Measurements from ENCODE around the gene FCN2. TPM values are rescaled to one million over a fixed set of nuclear protein-coding genes. Genes with fewer than 3 reads are reported as not detected.

Gene FCN2
- total RNA-seq, 5 donors from 2014 or later (not counting 1 experiment from before 2014, with no cell fraction given): not detected

- WGBS (ENCODE audit: insufficient coverage): 78% methylated on average over 10 of the region's 10 CpGs
- H3K36me3 Mint-ChIP-seq: no peaks in the 10 kb centered on the region
- H3K9me3 ChIP-seq: no peaks in the 10 kb centered on the region
- H3K36me3 ChIP-seq (ENCODE audit: control insufficient read depth in 2 of 2, extremely low read depth in 1 of 2, insufficient read depth in 1 of 2, low read length in 1 of 2): no peaks in the 10 kb centered on the region
- no peaks in the 10 kb centered on the region for H3K4me1 ChIP-seq (ENCODE audit: control insufficient read depth in 1 of 2, extremely low read depth in 1 of 2, insufficient read depth in 2 of 2, low read length in 2 of 2)
- ChIA-PET CTCF (no interaction called here), POLR2A (no interaction called here)
- H3K27ac ChIP-seq (ENCODE audit: low read length): no peak overlapping the region
- H3K27ac Mint-ChIP-seq: no peak overlapping the region
- DNase-seq (no peak), ATAC-seq (replicated peaks in 1 of 4) (no peak)
- peaks cover 0 to 23% of the 10 kb centered on the region in 2 experiments for H3K27me3 ChIP-seq (replicated peaks in 1 of 2; ENCODE audit: control insufficient read depth in 2 of 2, extremely low read depth in 1 of 2, insufficient read depth in 2 of 2, low read length in 1 of 2)
- no peak overlapping the region for H3K4me3 ChIP-seq (ENCODE audit: control insufficient read depth in 1 of 2, extremely low read depth in 1 of 2, low read length in 1 of 2)
- H3K27me3 Mint-ChIP-seq: peaks cover 8 to 10% of the 10 kb centered on the region in 2 donors
- no peaks in the 10 kb centered on the region for H3K4me1 Mint-ChIP-seq
- peaks cover 4 to 21% (median 7%) of the 10 kb centered on the region in 3 donors for H3K9me3 Mint-ChIP-seq
- no peak overlapping the region for H3K4me3 Mint-ChIP-seq
These were observed 38.0 kb downstream of the FCN2 start for GRCh38 chr9:134918646-134919045.

- peaks cover 0 to 21% of the 10 kb centered on the region in 2 experiments for H3K27me3 ChIP-seq (replicated peaks in 1 of 2; ENCODE audit: control insufficient read depth in 2 of 2, extremely low read depth in 1 of 2, insufficient read depth in 2 of 2, low read length in 1 of 2)
- H3K4me3 ChIP-seq (ENCODE audit: control insufficient read depth in 1 of 2, extremely low read depth in 1 of 2, low read length in 1 of 2): no peak overlapping the region
- Mint-ChIP-seq H3K36me3 (no peaks in the 10 kb centered on the region), H3K4me1 (no peaks in the 10 kb centered on the region), H3K4me3 (no peak overlapping the region), H3K9me3 (peaks cover 4 to 21% (median 7%) of the 10 kb centered on the region in 3 donors), H3K27me3 (peaks cover 8 to 10% of the 10 kb centered on the region in 2 donors), H3K27ac (no peak overlapping the region)
- CTCF ChIA-PET: no interaction called here
- DNase-seq: no peak
- ATAC-seq (replicated peaks in 1 of 4): no peak
- H3K27ac ChIP-seq (ENCODE audit: low read length): no peak overlapping the region
- H3K9me3 ChIP-seq: no peaks in the 10 kb centered on the region
- H3K4me1 ChIP-seq (ENCODE audit: control insufficient read depth in 1 of 2, extremely low read depth in 1 of 2, insufficient read depth in 2 of 2, low read length in 2 of 2): no peaks in the 10 kb centered on the region
- no peaks in the 10 kb centered on the region for H3K36me3 ChIP-seq (ENCODE audit: control insufficient read depth in 2 of 2, extremely low read depth in 1 of 2, insufficient read depth in 1 of 2, low read length in 1 of 2)
- WGBS (ENCODE audit: insufficient coverage): 96% methylated on average over 3 of the region's 3 CpGs
- POLR2A ChIA-PET: no interaction called here
These were observed 38.7 kb downstream of the FCN2 start for GRCh38 chr9:134919303-134919702.

DNA sequence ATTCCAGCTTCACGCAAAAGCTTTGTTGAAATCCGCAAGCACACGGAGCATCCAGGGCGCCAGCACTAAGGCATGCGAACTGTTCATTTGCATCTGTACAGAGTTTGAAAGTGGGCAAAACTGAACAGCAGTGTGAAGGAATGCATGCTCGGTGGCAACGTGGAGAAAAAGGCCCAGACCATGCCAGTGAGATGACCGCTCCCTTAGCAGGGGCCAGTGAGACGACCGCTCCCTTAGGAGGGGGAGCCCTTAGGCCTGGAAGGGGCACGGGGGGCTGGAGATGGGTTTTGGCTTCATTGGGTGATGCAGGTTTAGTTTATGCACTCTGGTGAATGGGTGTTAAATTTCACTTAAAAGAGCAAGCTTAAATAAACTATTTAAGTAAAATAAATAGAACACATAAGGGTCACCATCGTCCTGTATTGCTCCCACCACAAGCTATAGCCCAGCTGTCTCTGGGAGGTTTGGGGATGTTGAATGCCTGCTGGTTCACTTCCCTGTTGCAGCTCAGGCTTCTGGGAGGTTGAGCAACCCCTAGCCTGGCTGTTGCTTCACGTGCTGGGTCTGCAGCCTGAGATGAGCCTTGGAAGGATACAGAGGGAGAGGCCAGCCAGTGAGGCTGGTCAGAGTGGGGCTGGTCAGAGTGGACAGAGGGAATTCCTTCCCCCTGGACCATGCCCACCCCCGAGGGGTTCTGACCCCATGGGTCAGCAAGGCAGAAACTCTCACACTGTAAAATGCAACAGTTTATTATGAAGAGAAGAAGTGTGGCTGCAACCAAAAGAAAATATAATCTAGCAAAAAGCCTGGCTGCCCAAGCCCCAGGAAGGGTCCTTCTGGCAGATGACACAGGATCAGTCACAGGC lies 41.7 kb downstream of the FCN2 start:
- Histone ChIP-seq H3K27me3 (replicated peaks in 1 of 2; ENCODE audit: control insufficient read depth in 2 of 2, extremely low read depth in 1 of 2, insufficient read depth in 2 of 2, low read length in 1 of 2) (peaks cover 0 to 5% of the 10 kb centered on the region in 2 experiments), H3K9me3 (no peaks in the 10 kb centered on the region), H3K36me3 (ENCODE audit: control insufficient read depth in 2 of 2, extremely low read depth in 1 of 2, insufficient read depth in 1 of 2, low read length in 1 of 2) (no peaks in the 10 kb centered on the region), H3K4me1 (ENCODE audit: control insufficient read depth in 1 of 2, extremely low read depth in 1 of 2, insufficient read depth in 2 of 2, low read length in 2 of 2) (no peaks in the 10 kb centered on the region), H3K27ac (ENCODE audit: low read length) (no peak overlapping the region), H3K4me3 (ENCODE audit: control insufficient read depth in 1 of 2, extremely low read depth in 1 of 2, low read length in 1 of 2) (no peak overlapping the region)
- Mint-ChIP-seq H3K9me3 (peaks cover 4 to 21% (median 7%) of the 10 kb centered on the region in 3 donors), H3K4me1 (no peaks in the 10 kb centered on the region), H3K36me3 (no peaks in the 10 kb centered on the region), H3K4me3 (no peak overlapping the region), H3K27ac (no peak overlapping the region), H3K27me3 (peaks cover 0 to 4% of the 10 kb centered on the region in 2 donors)
- ChIA-PET CTCF (no interaction called here), POLR2A (no interaction called here)
- 85% methylated on average over 9 of the region's 14 CpGs for WGBS (ENCODE audit: insufficient coverage)
- peak in 1 of 35 experiments; percentile 21 for DNase-seq
- no peak for ATAC-seq (replicated peaks in 1 of 4)

GRCh38 chr9:134922932-134923240 lies 42.3 kb downstream of the FCN2 start:
- ATAC-seq (replicated peaks in 1 of 4): no peak
- H3K4me3 Mint-ChIP-seq: no peak overlapping the region

DNA sequence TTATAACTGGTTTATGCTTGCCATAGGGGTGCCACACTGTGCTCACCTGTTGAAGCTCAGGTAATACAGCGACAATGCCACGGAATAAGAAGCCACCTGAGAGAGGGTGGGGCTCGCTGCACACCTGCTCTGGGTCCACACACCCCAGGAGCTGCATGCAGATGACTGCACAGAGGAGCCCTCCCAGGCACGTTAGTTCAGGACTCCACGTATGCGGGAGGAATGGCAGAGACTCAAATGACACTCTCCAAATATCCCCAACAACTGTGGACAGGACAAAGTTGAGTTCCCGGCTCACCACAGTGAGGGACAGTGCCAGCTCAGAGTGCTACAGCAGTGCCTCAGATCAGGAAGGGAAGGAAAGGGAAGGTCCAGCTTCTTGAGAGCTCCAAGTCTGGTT lies 42.9 kb downstream of the FCN2 start:
- DNase-seq (no peak), ATAC-seq (replicated peaks in 1 of 4) (no peak)
- H3K27me3 Mint-ChIP-seq: peaks cover 0 to 1% of the 10 kb centered on the region in 2 donors
- no peak overlapping the region for H3K4me3 Mint-ChIP-seq
- H3K27ac Mint-ChIP-seq: no peak overlapping the region
- CTCF ChIA-PET: no interaction called here
- H3K9me3 Mint-ChIP-seq: peaks cover 4 to 20% (median 7%) of the 10 kb centered on the region in 3 donors
- H3K36me3 Mint-ChIP-seq: no peaks in the 10 kb centered on the region
- Histone ChIP-seq H3K4me3 (ENCODE audit: control insufficient read depth in 1 of 2, extremely low read depth in 1 of 2, low read length in 1 of 2) (no peak overlapping the region), H3K27ac (ENCODE audit: low read length) (no peak overlapping the region), H3K9me3 (no peaks in the 10 kb centered on the region), H3K36me3 (ENCODE audit: control insufficient read depth in 2 of 2, extremely low read depth in 1 of 2, insufficient read depth in 1 of 2, low read length in 1 of 2) (no peaks in the 10 kb centered on the region), H3K4me1 (ENCODE audit: control insufficient read depth in 1 of 2, extremely low read depth in 1 of 2, insufficient read depth in 2 of 2, low read length in 2 of 2) (no peaks in the 10 kb centered on the region), H3K27me3 (replicated peaks in 1 of 2; ENCODE audit: control insufficient read depth in 2 of 2, extremely low read depth in 1 of 2, insufficient read depth in 2 of 2, low read length in 1 of 2) (no peaks in the 10 kb centered on the region)
- no peaks in the 10 kb centered on the region for H3K4me1 Mint-ChIP-seq
- POLR2A ChIA-PET: no interaction called here
- 81% methylated on average over 7 of the region's 7 CpGs for WGBS (ENCODE audit: insufficient coverage)

More at GRCh38 chr9:134922932-134923240, 42.3 kb downstream of the FCN2 start:
- H3K4me1 Mint-ChIP-seq: no peaks in the 10 kb centered on the region
- DNase-seq: peak in 1 of 35 experiments; percentile 19
- Histone ChIP-seq H3K9me3 (no peaks in the 10 kb centered on the region), H3K27me3 (replicated peaks in 1 of 2; ENCODE audit: control insufficient read depth in 2 of 2, extremely low read depth in 1 of 2, insufficient read depth in 2 of 2, low read length in 1 of 2) (peaks cover 0 to 1% of the 10 kb centered on the region in 2 experiments), H3K4me1 (ENCODE audit: control insufficient read depth in 1 of 2, extremely low read depth in 1 of 2, insufficient read depth in 2 of 2, low read length in 2 of 2) (no peaks in the 10 kb centered on the region), H3K4me3 (ENCODE audit: control insufficient read depth in 1 of 2, extremely low read depth in 1 of 2, low read length in 1 of 2) (no peak overlapping the region), H3K36me3 (ENCODE audit: control insufficient read depth in 2 of 2, extremely low read depth in 1 of 2, insufficient read depth in 1 of 2, low read length in 1 of 2) (no peaks in the 10 kb centered on the region), H3K27ac (ENCODE audit: low read length) (no peak overlapping the region)
- no peak overlapping the region for H3K27ac Mint-ChIP-seq
- ChIA-PET POLR2A (no interaction called here), CTCF (no interaction called here)
- peaks cover 4 to 21% (median 7%) of the 10 kb centered on the region in 3 donors for H3K9me3 Mint-ChIP-seq
- H3K36me3 Mint-ChIP-seq: no peaks in the 10 kb centered on the region
- peaks cover 0 to 4% of the 10 kb centered on the region in 2 donors for H3K27me3 Mint-ChIP-seq
- 80% methylated on average over 9 of the region's 9 CpGs for WGBS (ENCODE audit: insufficient coverage)

DNA sequence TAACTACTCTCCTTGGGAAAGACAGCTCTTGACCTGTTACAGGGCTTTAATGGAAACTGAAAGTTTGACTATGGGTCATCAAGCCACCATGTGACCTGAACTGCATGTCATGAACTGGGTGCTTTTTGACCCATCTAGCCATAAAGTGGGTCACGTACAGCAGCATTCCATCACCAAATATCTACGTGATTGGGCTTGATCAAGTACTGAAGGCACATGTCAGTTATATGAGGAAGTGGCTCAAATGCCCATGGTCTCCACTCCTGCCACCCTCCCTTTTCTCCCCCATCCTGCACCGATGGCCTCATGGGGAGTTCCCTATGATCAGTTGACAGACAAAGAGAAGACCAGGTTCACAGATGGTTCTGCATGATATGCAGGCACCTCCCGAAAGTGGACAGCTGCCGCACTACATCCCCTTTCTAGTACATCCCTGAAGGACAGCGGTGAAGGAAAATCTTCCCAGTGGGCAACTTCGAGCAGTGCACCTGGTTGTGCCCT lies 44.5 kb downstream of the FCN2 start:
- WGBS (ENCODE audit: insufficient coverage): 59% methylated on average over 3 of the region's 7 CpGs

More for the DNA sequence above, 44.5 kb downstream of the FCN2 start:
- Mint-ChIP-seq H3K4me3 (no peak overlapping the region), H3K4me1 (peaks cover 0 to 3% (median 0%) of the 10 kb centered on the region in 3 donors), H3K9me3 (peaks cover 0 to 5% (median 0%) of the 10 kb centered on the region in 3 donors), H3K36me3 (no peaks in the 10 kb centered on the region), H3K27me3 (peaks cover 0 to 5% of the 10 kb centered on the region in 2 donors), H3K27ac (no peak overlapping the region)
- Histone ChIP-seq H3K4me3 (ENCODE audit: control insufficient read depth in 1 of 2, extremely low read depth in 1 of 2, low read length in 1 of 2) (no peak overlapping the region), H3K27ac (ENCODE audit: low read length) (no peak overlapping the region), H3K9me3 (no peaks in the 10 kb centered on the region), H3K4me1 (ENCODE audit: control insufficient read depth in 1 of 2, extremely low read depth in 1 of 2, insufficient read depth in 2 of 2, low read length in 2 of 2) (no peaks in the 10 kb centered on the region), H3K27me3 (replicated peaks in 1 of 2; ENCODE audit: control insufficient read depth in 2 of 2, extremely low read depth in 1 of 2, insufficient read depth in 2 of 2, low read length in 1 of 2) (peaks cover 0 to 11% of the 10 kb centered on the region in 2 experiments), H3K36me3 (ENCODE audit: control insufficient read depth in 2 of 2, extremely low read depth in 1 of 2, insufficient read depth in 1 of 2, low read length in 1 of 2) (no peaks in the 10 kb centered on the region)
- ATAC-seq (replicated peaks in 1 of 4) (no peak), DNase-seq (peak in 1 of 35 experiments; percentile 23)
- ChIA-PET CTCF (no interaction called here), POLR2A (no interaction called here)
